NCI-H2196 (cell line): ENCODE data around the gene CACNG5.
"Not testable (repeated sequence)": the region's sequence is repeated elsewhere in the genome, so short reads cannot be mapped to it uniquely, and the experiment has no call there.

Source experiments
- DNase-seq: peaks from one replicate; lab custom pipeline; 2025; ENCODE audit not compliant: unreplicated experiment; lab: John Stamatoyannopoulos, UW

CACNG5 gene

GRCh38 chr17:66903296-66903695 is 68.4 kb downstream of the CACNG5 start:
- not testable (repeated sequence) for DNase-seq

GRCh38 chr17:66903781-66904180 is 68.9 kb downstream of the CACNG5 start:
- DNase-seq = no peak

- peak; percentile 76 for DNase-seq
These were observed 70.1 kb downstream of the CACNG5 start for GRCh38 chr17:66904760-66905624.

GRCh38 chr17:66906321-66907278 is 71.7 kb downstream of the CACNG5 start:
- peak; percentile 88 for DNase-seq

- no peak for DNase-seq
These were observed 75.0 kb downstream of the CACNG5 start for GRCh38 chr17:66909804-66910373.

GRCh38 chr17:66910651-66911285 is 75.9 kb downstream of the CACNG5 start:
- DNase-seq = no peak

- peak; percentile 24 for DNase-seq
These were observed 80.3 kb downstream of the CACNG5 start for GRCh38 chr17:66915204-66915611.

GRCh38 chr17:66915792-66916191 is 80.9 kb downstream of the CACNG5 start:
- DNase-seq = no peak

- DNase-seq = no peak
These were observed 82.0 kb downstream of the CACNG5 start for GRCh38 chr17:66916946-66917345.

GRCh38 chr17:66918896-66919295 is 84.0 kb downstream of the CACNG5 start:
- DNase-seq = no peak

GRCh38 chr17:66920435-66920834 is 85.5 kb downstream of the CACNG5 start:
- DNase-seq = no peak

- no peak for DNase-seq
These were observed 86.0 kb downstream of the CACNG5 start for GRCh38 chr17:66920950-66921349.

- no peak for DNase-seq
These were observed 89.0 kb downstream of the CACNG5 start for GRCh38 chr17:66923886-66924285.

- no peak for DNase-seq
These were observed 91.0 kb downstream of the CACNG5 start for GRCh38 chr17:66925811-66926500.

GRCh38 chr17:66928949-66929348 is 94.0 kb downstream of the CACNG5 start:
- DNase-seq = no peak

- no peak for DNase-seq
These were observed 94.7 kb downstream of the CACNG5 start for GRCh38 chr17:66929591-66929990.

GRCh38 chr17:66930933-66931332 is 96.0 kb downstream of the CACNG5 start:
- no peak for DNase-seq

- DNase-seq = no peak
These were observed 97.4 kb downstream of the CACNG5 start for GRCh38 chr17:66932311-66932710.

GRCh38 chr17:66934040-66934439 is 99.1 kb downstream of the CACNG5 start:
- DNase-seq = no peak
